Activated CD8-positive, alpha-beta memory T cell treated with anti-CD3 and anti-CD28 coated beads for 36 hours (primary cell): ENCODE results near the gene RPL26. TPM values are rescaled to one million over a fixed set of nuclear protein-coding genes. Genes with fewer than 3 reads are reported as not detected.
"Not testable (repeated sequence)": the region's sequence is repeated elsewhere in the genome, so short reads cannot be mapped to it uniquely, and the experiment has no call there.

Experiments
- CTCF ChIA-PET: fragments of 350-600 bp; sonication (Branson Sonifier 250); formaldehyde crosslinking; loops from one replicate; lab custom pipeline; 2021; ENCODE audit warnings: antibody characterized with exemption; lab: Charles Lee
- POLR2A ChIA-PET: fragments of 350-600 bp; sonication (Branson Sonifier 250); formaldehyde crosslinking; loops from one replicate; lab custom pipeline; 2021; ENCODE audit warnings: antibody characterized with exemption; lab: Charles Lee
- total RNA-seq, 2 experiments: library from RNA; stranded (reverse); gene quantifications; one replicate each; pipeline ENCODE4 v1.2.3, GENCODE V29; 2021

RPL26 gene
- total RNA-seq, 2 experiments from 2014 or later: 2,480 to 2,528 TPM

DNA sequence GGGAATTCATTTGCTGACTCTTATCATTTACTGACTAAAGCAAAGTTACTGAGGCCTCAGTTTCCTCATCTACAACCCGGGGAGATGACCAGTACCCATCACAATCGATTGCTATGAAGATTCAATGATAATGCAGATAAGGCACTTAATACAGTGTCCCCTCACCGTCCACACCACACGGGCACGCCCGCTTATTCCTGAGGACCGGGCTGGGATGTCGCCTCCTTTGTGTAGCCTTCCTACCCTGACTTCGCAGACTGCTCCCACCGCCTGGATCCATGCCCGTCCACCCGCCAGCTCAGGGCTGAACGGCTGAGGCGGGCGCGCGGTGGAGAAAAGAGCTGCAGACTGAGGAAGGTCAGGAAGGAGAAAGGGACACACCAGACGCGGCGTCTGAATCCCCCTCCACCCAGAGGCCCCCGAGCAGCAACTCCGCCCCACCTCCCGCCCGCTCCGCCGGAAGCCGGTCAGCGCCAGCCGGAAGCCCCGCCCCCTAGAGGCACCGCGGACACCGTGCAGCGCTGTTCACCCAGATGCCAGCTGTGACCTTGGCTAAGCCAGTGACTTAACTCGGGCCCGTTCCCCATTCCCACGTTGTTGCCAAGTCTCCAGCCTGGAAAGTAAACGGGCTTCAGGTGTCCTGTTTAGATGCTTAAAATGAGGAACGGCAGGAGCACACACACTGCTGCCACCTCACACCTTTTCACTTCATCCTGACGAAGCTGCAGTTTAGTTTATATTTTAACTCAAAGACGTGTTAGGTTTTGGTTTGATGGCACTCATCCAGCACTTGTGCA lies 6.5 kb downstream of the RPL26 start, which contains the start of gene KRABD2:
Gene KRABD2 (minus strand): TSS at position 434 of the 797 bp plus-strand sequence.
- CTCF ChIA-PET: interaction anchor here (0.9 to 1.5 kb wide), 7 partner anchors 16 to 83 kb away, joined by 3 to 6 read pairs (median 3); partner anchors contain the start of gene SLC25A35

GRCh38 chr17:8375738-8376259 lies 7.2 kb downstream of the RPL26 start:
- ChIA-PET POLR2A (interaction anchor here (0.5 to 1.1 kb wide), 5 partner anchors 41 to 727 kb away, joined by 3 to 7 read pairs (median 4); no protein-coding TSS in a partner anchor), CTCF (interaction anchor here (0.9 to 1.5 kb wide), 4 partner anchors 15 to 80 kb away, joined by 3 to 6 read pairs (median 3); partner anchors contain the start of gene SLC25A35)

More for the DNA sequence above, 6.5 kb downstream of the RPL26 start, which contains the start of gene KRABD2:
- POLR2A ChIA-PET: interaction anchor here (0.8 to 1.3 kb wide), 4 partner anchors 41 to 60 kb away, joined by 3 to 5 read pairs (median 4); partner anchors contain the start of gene NDEL1

GRCh38 chr17:8373856-8374255 lies 9.1 kb downstream of the RPL26 start:
- POLR2A ChIA-PET, CTCF ChIA-PET: not testable (repeated sequence)

GRCh38 chr17:8372422-8372821 lies 10.6 kb downstream of the RPL26 start:
- ChIA-PET CTCF (no interaction called here), POLR2A (no interaction called here)

DNA sequence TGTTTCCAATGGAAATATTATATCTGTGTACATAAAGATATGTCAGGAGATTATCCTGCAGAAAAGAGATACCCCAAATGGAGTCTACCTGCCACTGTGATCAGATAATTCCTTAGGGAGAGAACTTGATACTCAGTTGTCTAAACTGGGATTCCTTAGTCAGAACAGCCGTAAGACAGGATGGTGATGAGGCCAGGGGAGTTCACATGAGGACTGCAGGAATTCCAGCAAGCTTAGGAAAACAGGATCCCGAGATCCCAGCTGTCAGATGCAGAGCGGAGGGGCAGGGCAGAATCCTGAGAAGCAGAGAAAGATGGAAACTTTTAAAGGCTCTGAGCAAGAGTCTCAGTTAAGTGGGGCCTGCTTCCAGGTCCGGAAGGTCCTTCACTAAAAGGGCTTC lies 11.2 kb downstream of the RPL26 start:
- POLR2A ChIA-PET: no interaction called here
- CTCF ChIA-PET: no interaction called here

DNA sequence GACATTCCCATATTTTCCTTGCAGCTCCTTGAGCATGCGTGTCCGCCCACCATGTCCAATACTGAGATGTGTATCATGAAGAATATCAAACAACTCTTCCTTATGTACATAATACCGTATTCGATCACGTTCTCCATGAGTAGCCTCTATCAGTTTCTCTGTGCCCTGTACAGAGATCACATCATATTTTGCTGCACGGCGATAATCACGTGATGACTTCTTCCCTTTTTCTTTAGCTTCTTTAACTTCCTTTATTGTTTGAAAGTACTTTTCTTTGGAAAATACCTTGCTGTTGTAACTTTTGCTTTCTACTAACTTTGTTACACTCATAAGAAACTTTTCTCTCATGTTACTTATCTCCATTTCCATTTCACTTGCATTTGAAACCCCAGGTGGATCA lies 13.0 kb downstream of the RPL26 start:
- POLR2A ChIA-PET: no interaction called here
- CTCF ChIA-PET: no interaction called here

DNA sequence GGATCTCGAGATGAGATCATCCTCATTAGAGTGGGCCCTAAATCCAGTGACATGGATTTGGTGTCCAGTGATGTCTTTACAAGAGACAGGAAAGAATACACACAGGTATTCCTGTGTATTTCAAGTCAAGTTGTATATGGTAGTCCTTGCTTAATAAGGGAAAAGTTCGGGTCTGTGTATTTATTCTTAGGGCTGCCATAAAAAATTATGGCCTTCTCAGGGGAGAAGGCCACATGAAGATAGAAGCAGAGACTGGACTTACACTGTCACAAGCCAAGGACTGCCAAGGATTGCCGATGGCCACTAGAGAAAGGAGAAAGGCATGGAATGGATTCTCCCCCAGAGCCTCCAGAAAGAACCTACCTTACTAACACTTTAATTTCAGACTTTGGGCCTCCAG lies 14.8 kb downstream of the RPL26 start:
- ChIA-PET POLR2A (no interaction called here), CTCF (no interaction called here)

GRCh38 chr17:8366231-8366630 lies 16.8 kb downstream of the RPL26 start:
- ChIA-PET POLR2A (no interaction called here), CTCF (no interaction called here)

DNA sequence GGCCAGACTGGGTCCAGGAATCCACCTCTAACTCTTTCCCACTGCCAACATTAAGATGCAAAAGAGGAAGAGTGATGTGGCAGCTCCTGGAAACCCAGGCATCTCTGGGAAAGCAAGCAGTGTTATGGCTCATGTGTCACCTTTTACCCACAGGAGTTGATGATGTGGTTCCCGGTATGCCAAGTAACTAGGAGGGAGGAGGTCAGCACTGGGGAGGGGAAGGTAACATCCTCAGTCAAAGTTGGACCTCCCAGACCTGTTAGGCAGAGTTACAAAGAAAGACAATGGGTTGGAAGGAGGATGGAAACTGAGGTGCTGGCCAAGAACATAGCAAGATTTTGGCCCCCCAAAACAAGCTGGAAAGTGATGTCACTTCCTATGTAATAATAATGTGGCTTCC lies 17.9 kb downstream of the RPL26 start:
- ChIA-PET CTCF (no interaction called here), POLR2A (no interaction called here)

DNA sequence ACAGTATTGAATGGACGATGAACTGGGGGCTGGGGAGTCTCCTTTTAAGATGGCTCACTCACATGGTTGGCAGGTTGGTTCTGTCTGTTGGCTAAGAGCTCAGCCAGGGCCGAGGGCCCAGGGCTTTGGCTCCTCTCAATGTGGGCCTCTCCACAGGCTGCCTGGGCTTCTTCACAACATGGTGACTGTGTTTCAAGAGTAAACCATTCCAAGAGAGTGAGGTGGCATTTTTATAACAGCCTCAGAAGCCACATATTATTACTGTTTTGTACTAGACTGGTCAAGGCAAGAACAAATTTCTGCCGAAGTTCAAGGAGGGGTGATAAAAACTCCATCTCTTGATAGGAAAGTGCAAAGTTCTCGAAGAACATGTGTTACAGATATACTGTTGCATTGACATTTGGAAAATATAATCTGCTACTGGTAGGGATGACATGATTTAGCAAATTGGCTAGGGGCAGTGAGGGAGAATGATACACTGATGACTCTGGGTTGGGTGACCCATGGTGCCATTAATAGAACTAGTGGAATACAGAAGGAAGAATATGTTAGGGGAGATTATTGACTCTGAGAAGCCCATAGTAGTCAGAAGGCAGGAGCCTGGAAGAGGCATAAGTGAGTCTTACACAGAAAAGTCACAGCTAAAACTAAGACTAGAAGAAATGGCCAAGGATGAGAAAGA lies 20.2 kb downstream of the RPL26 start:
- ChIA-PET POLR2A (no interaction called here), CTCF (no interaction called here)

DNA sequence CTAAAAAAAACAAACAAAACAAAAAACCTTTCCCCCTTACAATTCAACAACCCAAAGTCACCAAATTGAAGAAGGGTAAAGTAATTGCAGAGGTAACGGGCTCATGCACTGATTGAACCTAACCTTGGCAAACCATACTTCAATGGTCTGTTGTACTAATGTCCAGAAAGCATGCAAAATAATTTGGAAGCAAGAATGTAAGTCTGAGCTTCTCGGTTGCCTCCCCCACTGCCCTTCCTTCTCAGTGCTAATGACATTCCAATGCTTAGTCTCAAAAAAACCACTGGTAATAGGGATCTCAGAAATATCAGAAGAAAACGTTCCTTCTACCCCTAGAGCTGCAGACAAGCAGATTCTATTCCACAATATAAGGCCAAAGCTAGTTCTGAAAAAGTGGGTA lies 22.2 kb downstream of the RPL26 start:
- ChIA-PET CTCF (interaction anchor here (0.6 to 1.1 kb wide), 2 partner anchors 16 to 114 kb away, joined by 3 to 4 read pairs; partner anchors contain the start of gene KRABD2), POLR2A (interaction anchor here (0.5 kb wide), 1 partner anchor 29 kb away, joined by 4 read pairs; no protein-coding TSS in a partner anchor)

- ChIA-PET CTCF (interaction anchor here (1.1 kb wide), 1 partner anchor 16 kb away, joined by 3 read pairs; the partner anchor contains the start of gene KRABD2), POLR2A (interaction anchor here (0.5 kb wide), 1 partner anchor 28 kb away, joined by 4 read pairs; no protein-coding TSS in a partner anchor)
Measured at GRCh38 chr17:8360260-8360659, 22.7 kb downstream of the RPL26 start.

DNA sequence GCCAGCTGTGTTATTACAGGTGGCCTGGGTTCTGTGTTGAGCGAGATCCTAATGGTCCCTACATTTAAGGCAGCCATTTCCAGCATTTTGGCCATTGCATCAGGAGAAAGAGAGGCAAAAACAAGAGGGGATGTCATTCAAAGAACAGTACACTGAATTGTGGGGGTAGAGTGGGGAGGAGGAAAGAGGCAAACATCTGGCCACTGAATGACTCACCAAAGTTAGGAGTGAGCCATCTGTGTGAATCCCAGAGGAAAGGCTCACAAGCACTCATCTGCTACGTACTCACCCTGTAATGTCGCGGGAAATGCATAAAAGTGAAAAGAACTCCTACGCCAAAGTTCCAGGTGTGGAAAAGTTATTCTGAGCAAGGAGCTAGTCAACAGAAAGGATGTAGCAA lies 23.2 kb downstream of the RPL26 start:
- ChIA-PET CTCF (interaction anchor here (0.8 kb wide), 1 partner anchor 60 kb away, joined by 5 read pairs; no protein-coding TSS in a partner anchor), POLR2A (no interaction called here)

- ChIA-PET POLR2A (no interaction called here), CTCF (no interaction called here)
Measured at GRCh38 chr17:8357910-8358309, 25.1 kb downstream of the RPL26 start.

DNA sequence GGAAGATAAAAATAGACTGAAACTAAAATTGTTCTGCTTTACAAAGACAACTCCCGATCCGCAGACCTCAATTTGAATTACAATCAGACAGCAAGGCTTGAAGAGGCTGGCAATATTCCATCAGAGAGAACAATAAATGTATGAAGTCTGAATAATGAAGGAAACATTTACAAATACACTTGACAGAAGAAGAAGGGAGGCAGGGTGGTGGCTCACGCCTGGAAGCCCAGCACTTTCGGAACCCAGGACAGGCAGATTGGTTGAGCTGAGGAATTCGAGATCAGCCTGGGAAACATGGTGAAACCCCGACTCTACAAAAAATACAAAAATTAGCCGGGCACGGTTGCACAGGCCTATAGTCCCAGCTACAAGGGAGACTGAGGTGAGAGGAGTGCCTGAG lies 28.8 kb downstream of the RPL26 start:
- ChIA-PET CTCF (no interaction called here), POLR2A (interaction anchor here (0.8 kb wide), 1 partner anchor 28 kb away, joined by 3 read pairs; no protein-coding TSS in a partner anchor)

DNA sequence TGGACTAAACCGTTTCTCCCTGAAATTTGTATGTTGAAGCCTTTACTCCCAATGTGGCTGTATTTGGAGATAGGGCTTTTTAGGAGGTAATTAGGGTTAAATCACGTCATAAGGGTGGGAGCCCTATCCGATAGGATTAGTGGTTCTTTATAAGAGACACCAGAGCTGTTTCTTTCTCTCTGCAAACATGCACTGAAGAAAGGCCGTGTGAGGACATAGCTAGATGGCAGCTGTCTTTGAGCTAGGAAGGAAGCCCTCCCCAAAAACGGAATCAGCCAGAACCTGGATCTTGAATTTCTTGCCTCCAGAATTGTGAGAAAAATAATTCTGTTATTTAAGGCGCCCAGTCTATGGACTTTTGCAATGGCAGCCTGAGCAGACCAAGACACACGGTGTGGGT lies 29.3 kb downstream of the RPL26 start:
- POLR2A ChIA-PET: interaction anchor here (0.8 kb wide), 1 partner anchor 27 kb away, joined by 3 read pairs; no protein-coding TSS in a partner anchor

DNA sequence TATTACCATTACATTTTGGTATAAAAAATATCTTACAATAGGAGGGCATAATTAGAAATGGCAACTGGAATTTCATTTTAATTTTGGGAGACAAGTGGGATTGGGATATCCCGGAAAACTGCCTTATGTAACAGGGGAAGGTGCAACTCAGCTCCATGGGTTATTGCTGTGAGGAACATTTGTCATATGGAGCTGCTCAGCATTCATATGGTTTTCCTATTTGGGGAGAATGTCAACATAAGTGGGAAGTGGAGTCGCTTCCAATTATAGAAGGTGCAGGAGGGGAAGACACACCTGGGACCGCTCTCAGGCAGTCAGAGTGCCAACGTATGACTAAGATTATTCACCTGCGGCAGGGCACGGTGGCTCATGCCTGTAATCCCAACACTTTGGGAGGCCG lies 32.7 kb downstream of the RPL26 start:
- CTCF ChIA-PET: no interaction called here

More for the DNA sequence above, 29.3 kb downstream of the RPL26 start:
- CTCF ChIA-PET: no interaction called here

GRCh38 chr17:8347001-8347400 lies 36.0 kb downstream of the RPL26 start:
- POLR2A ChIA-PET, CTCF ChIA-PET: not testable (repeated sequence)

More for the DNA sequence above, 32.7 kb downstream of the RPL26 start:
- POLR2A ChIA-PET: no interaction called here

- ChIA-PET CTCF (no interaction called here), POLR2A (no interaction called here)
Measured at GRCh38 chr17:8345951-8346665, 36.9 kb downstream of the RPL26 start.
